Smooth muscle cell (in vitro differentiated cells): ENCODE data around the gene KLHDC3. TPM values are rescaled to one million over a fixed set of nuclear protein-coding genes. Genes with fewer than 3 reads are reported as not detected.

Source experiments
- DNase-seq: peaks from one replicate; lab custom pipeline; 2025; ENCODE audit not compliant: unreplicated experiment; lab: John Stamatoyannopoulos, UW
- H2AFZ ChIP-seq: fragments of 200-600 bp; sonication (generic); 2 replicates; pipeline ENCODE4 v1.6.0; 2016; ENCODE audit warnings: antibody characterized with exemption, low read depth, mild to moderate bottlenecking
- H3F3A ChIP-seq: fragments of 200-600 bp; sonication (generic); 2 replicates; pipeline ENCODE4 v1.6.0; 2017; ENCODE audit warnings: antibody characterized with exemption, low read depth
- H3K27ac ChIP-seq: fragments of 200-600 bp; sonication (generic); 2 replicates; pipeline ENCODE4 v1.5.1; 2016; ENCODE audit warnings: low read depth, mild to moderate bottlenecking
- H3K27me3 ChIP-seq: fragments of 200-600 bp; sonication (generic); 2 replicates; pipeline ENCODE4 v1.6.1; 2016; ENCODE audit warnings: low read depth, mild to moderate bottlenecking
- H3K36me3 ChIP-seq: fragments of 200-600 bp; sonication (generic); 2 replicates; pipeline ENCODE4 v1.5.1; 2016; ENCODE audit warnings: low read depth
- H3K4me1 ChIP-seq: fragments of 200-600 bp; sonication (generic); 2 replicates; pipeline ENCODE4 v1.5.1; 2016; ENCODE audit warnings: low read depth
- H3K4me2 ChIP-seq: fragments of 200-600 bp; sonication (generic); 2 replicates; pipeline ENCODE4 v1.6.0; 2016; ENCODE audit warnings: mild to moderate bottlenecking
- H3K4me3 ChIP-seq: fragments of 200-600 bp; sonication (generic); 2 replicates; pipeline ENCODE4 v1.5.1; 2016; ENCODE audit warnings: mild to moderate bottlenecking
- H3K79me2 ChIP-seq: fragments of 200-600 bp; sonication (generic); 2 replicates; pipeline ENCODE4 v1.6.0; 2016; ENCODE audit warnings: low read depth, mild to moderate bottlenecking
- H3K9ac ChIP-seq: fragments of 200-600 bp; sonication (generic); 2 replicates; pipeline ENCODE4 v1.6.0; 2016; ENCODE audit warnings: low read depth
- H3K9me3 ChIP-seq: fragments of 200-600 bp; sonication (generic); replicated peaks from 2 replicates; pipeline ENCODE4 v1.5.1; 2016; ENCODE audit warnings: low read depth
- H4K20me1 ChIP-seq: fragments of 200-600 bp; sonication (generic); 2 replicates; pipeline ENCODE4 v1.6.0; 2016; ENCODE audit warnings: low read depth
- WGBS: methylation state at CpG from one replicate; pipeline ENCODE4 v1.1.7; 2016; ENCODE audit warnings: low lambda C conversion rate; 5-methylcytosine and 5-hydroxymethylcytosine counted together
- polyA plus RNA-seq: library from polyadenylated mRNA; unstranded; fragments of >200 nt; fragmentation: Nextera tagmentation; extraction: Ambion mirVana; gene quantifications from 2 replicates; pipeline ENCODE4 v1.2.1, GENCODE V29; 2016
- total RNA-seq: library from RNA; depleted of rRNA; stranded (reverse); fragments of >200 nt; gene quantifications from 2 replicates; pipeline ENCODE4 v1.2.3, GENCODE V29; 2014
- TF ChIP-seq, protein P1 (sequence below): fragments of 200-600 bp; sonication (generic); IDR thresholded peaks from 2 replicates; pipeline ENCODE4 v1.5.1; 2017; ENCODE audit warnings: borderline replicate concordance, mild to moderate bottlenecking, antibody characterized with exemption; ENCODE audit not compliant: insufficient read depth, poor library complexity, severe bottlenecking

The KLHDC3 gene
- total and polyA plus RNA-seq, 2 experiments from 2014 or later: 51.5 to 113 TPM

DNA sequence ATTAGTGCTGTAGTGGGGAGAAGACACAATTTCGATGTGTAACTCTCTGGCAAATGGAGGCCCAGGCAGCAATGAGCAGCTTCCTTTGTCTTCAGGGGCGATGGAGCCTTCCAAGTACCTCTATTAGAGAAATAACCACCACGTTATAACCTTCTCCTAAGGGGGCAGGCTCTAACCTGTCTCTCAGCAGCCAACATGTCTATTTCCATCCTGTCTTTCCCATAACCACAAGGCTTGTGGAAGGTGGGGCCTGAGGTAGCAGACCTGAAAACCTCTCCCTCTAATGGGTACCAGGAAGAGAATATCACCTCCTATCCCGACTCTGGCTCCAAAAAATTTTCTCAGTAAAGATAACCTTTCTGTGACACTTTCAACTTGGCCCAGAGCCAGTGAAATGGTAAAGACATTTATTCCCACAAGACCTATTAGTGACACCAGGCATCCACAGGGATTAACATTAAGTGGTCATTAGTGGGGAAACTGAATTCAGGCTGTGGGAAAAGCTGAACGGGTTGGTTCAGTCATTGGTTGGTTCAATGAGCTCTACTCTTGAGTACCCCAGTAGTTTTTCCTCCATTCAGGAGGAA is 39.0 kb upstream of the KLHDC3 start:
- 83% methylated on average over 5 of the region's 5 CpGs for WGBS
- Histone ChIP-seq H3K36me3 (no peaks in the 10 kb centered on the region), H2AFZ (no peak overlapping the region), H3F3A (peaks cover 14% of the 10 kb centered on the region), H3K4me3 (no peak overlapping the region), H3K4me1 (peaks cover 15% of the 10 kb centered on the region), H3K27ac (no peak overlapping the region), H3K9me3 (no peaks in the 10 kb centered on the region), H4K20me1 (peaks cover 19% of the 10 kb centered on the region), H3K79me2 (peaks cover 20% of the 10 kb centered on the region), H3K27me3 (no peaks in the 10 kb centered on the region), H3K9ac (no peak overlapping the region), H3K4me2 (no peak overlapping the region)
- TF ChIP-seq, protein P1, sequence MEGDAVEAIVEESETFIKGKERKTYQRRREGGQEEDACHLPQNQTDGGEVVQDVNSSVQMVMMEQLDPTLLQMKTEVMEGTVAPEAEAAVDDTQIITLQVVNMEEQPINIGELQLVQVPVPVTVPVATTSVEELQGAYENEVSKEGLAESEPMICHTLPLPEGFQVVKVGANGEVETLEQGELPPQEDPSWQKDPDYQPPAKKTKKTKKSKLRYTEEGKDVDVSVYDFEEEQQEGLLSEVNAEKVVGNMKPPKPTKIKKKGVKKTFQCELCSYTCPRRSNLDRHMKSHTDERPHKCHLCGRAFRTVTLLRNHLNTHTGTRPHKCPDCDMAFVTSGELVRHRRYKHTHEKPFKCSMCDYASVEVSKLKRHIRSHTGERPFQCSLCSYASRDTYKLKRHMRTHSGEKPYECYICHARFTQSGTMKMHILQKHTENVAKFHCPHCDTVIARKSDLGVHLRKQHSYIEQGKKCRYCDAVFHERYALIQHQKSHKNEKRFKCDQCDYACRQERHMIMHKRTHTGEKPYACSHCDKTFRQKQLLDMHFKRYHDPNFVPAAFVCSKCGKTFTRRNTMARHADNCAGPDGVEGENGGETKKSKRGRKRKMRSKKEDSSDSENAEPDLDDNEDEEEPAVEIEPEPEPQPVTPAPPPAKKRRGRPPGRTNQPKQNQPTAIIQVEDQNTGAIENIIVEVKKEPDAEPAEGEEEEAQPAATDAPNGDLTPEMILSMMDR: no peak
- no peak for DNase-seq

DNA sequence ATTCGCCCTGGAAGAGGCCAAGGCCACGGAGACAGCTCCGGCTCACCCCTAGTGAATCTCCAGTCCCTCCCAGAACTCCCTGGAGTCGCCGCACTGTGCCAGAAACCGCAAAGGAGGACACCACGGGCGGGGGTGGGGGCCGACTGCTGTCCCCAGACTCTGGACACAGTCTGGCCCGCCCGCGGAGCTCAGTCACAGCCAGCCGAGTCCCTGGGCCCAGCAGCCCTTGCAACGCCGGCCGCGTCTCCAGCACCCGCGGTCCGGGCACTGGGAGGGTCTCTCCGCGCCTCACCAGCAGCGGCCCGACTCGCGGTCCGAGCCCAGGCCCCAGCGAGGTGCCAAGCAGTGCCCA is 35.6 kb upstream of the KLHDC3 start:
- Histone ChIP-seq H3K4me1 (peaks cover 15% of the 10 kb centered on the region), H3K79me2 (peaks cover 20% of the 10 kb centered on the region), H3K9me3 (no peaks in the 10 kb centered on the region), H3K27ac (peak overlapping the region; percentile 87), H2AFZ (peak overlapping the region; percentile 94), H3K9ac (peak overlapping the region; percentile 87), H3K27me3 (no peaks in the 10 kb centered on the region), H3K4me2 (peak overlapping the region; percentile 92), H3K4me3 (peak overlapping the region; percentile 97), H3K36me3 (no peaks in the 10 kb centered on the region), H3F3A (peaks cover 8% of the 10 kb centered on the region), H4K20me1 (peaks cover 19% of the 10 kb centered on the region)
- peak; percentile 48 for DNase-seq
- WGBS: under 1% methylated on average over 26 of the region's 28 CpGs
- TF ChIP-seq, protein P1: no peak

DNA sequence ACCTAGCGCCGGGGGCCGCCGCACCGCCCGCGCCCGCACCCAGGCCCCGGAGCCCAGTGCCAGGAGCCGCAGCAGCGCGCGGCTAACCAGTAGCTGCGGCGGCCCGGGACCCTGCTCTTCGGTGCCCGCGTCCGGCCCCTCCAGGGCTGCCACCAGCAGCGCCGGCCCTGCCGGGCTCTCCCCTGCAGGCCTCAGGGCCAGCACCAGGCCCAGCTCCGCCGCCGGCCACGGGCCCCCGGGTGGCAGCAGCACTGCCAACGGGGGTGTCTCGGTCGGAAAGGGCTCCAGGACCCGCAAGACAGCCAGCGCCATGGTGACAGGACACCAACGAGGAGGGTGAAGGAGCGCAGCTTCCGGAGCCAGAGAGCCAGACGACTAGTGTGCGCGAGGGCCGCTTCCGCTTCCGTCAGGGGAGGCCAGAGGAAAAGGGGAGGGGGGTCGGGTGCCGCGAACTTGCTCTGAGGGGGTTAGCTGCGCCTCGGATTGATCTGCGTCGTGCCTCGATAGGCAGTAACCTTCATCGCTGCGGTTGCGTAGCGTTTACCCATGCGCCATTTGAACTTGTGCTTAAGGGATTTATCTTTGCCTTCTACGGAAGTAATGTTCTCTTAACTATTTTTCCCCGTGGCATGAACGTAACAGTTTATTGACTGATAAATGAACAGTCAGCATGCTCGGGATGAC is 35.1 kb upstream of the KLHDC3 start, which contains the start of gene PEX6:
Gene PEX6, minus strand, starts transcription at position 343 of the 684 bp plus-strand sequence. Its CDS starts 31 bp downstream, at position 312.
- 2% methylated on average over 41 of the region's 59 CpGs for WGBS

More for the DNA sequence above, 35.1 kb upstream of the KLHDC3 start, which contains the start of gene PEX6:
- Histone ChIP-seq H2AFZ (peak within 1 kb of the TSS; percentile 94), H3K9me3 (no peaks in the 10 kb centered on the region), H3K27me3 (no peaks in the 10 kb centered on the region), H4K20me1 (peaks cover 19% of the 10 kb centered on the region), H3K27ac (peak within 1 kb of the TSS; percentile 87), H3K4me3 (peak within 1 kb of the TSS; percentile 97), H3K79me2 (peaks cover 20% of the 10 kb centered on the region), H3K36me3 (no peaks in the 10 kb centered on the region), H3K4me1 (peaks cover 15% of the 10 kb centered on the region), H3F3A (peaks cover 8% of the 10 kb centered on the region), H3K4me2 (peak within 1 kb of the TSS; percentile 92), H3K9ac (peak within 1 kb of the TSS; percentile 87)
- DNase-seq: peak; percentile 67
- TF ChIP-seq, protein P1: no peak
